GM23248 (cell line): Measurements from ENCODE around the gene PSME4. TPM values are rescaled to one million over a fixed set of nuclear protein-coding genes. Genes with fewer than 3 reads are reported as not detected.

Experiments
- DNase-seq: peaks from one replicate; pipeline ENCODE4 v3.0.0-alpha.2; 2015
- H2AFZ ChIP-seq: fragments of 200-600 bp; sonication (generic); 2 replicates; pipeline ENCODE4 v1.6.1; 2016; ENCODE audit warnings: antibody characterized with exemption
- H3F3A ChIP-seq: fragments of 200-600 bp; sonication (generic); 2 replicates; pipeline ENCODE4 v1.6.1; 2016; ENCODE audit warnings: mild to moderate bottlenecking, antibody characterized with exemption, mixed run types; ENCODE audit not compliant: insufficient read depth
- H3K27ac ChIP-seq: fragments of 200-600 bp; sonication (generic); 2 replicates; pipeline ENCODE4 v1.5.1; 2016; ENCODE audit warnings: mild to moderate bottlenecking
- H3K27me3 ChIP-seq: fragments of 200-600 bp; sonication (generic); replicated peaks from 2 replicates; pipeline ENCODE4 v1.6.1; 2016; ENCODE audit warnings: mild to moderate bottlenecking; ENCODE audit not compliant: insufficient read depth
- H3K36me3 ChIP-seq: fragments of 200-600 bp; sonication (generic); 2 replicates; pipeline ENCODE4 v1.6.1; 2016; ENCODE audit warnings: low read depth, mild to moderate bottlenecking
- H3K4me1 ChIP-seq: fragments of 200-600 bp; sonication (generic); 2 replicates; pipeline ENCODE4 v1.6.1; 2016; ENCODE audit warnings: mild to moderate bottlenecking; ENCODE audit not compliant: insufficient read depth
- H3K4me2 ChIP-seq: fragments of 200-600 bp; sonication (generic); one replicate; pipeline ENCODE4 v1.6.1; 2016; ENCODE audit warnings: mild to moderate bottlenecking; ENCODE audit not compliant: unreplicated experiment
- H3K4me3 ChIP-seq: fragments of 200-600 bp; sonication (generic); 2 replicates; pipeline ENCODE4 v1.5.1; 2016; ENCODE audit warnings: mild to moderate bottlenecking
- H3K79me2 ChIP-seq: fragments of 200-600 bp; sonication (generic); 2 replicates; pipeline ENCODE4 v1.6.1; 2016; ENCODE audit warnings: mild to moderate bottlenecking; ENCODE audit not compliant: insufficient read depth
- H3K9ac ChIP-seq: fragments of 200-600 bp; sonication (generic); 2 replicates; pipeline ENCODE4 v1.6.1; 2016; ENCODE audit warnings: mild to moderate bottlenecking
- H3K9me2 ChIP-seq: fragments of 200-600 bp; sonication (generic); 2 replicates; pipeline ENCODE4 v1.6.1; 2016; ENCODE audit warnings: mixed run types, mild to moderate bottlenecking, moderate library complexity; ENCODE audit not compliant: insufficient read depth
- H3K9me3 ChIP-seq: fragments of 200-600 bp; sonication (generic); one replicate; pipeline ENCODE4 v1.6.1; 2017; ENCODE audit warnings: low read depth
- H4K20me1 ChIP-seq: fragments of 200-600 bp; sonication (generic); 2 replicates; pipeline ENCODE4 v1.6.0; 2016; ENCODE audit not compliant: insufficient read depth
- EZH2 ChIP-seq: fragments of 200-600 bp; sonication (generic); IDR thresholded peaks from 2 replicates; pipeline ENCODE4 v1.6.1; 2018; ENCODE audit warnings: antibody characterized with exemption, mild to moderate bottlenecking; ENCODE audit not compliant: insufficient read depth, poor library complexity, severe bottlenecking
- EZH2phosphoT487 ChIP-seq: fragments of 200-600 bp; sonication (generic); IDR thresholded peaks from 2 replicates; pipeline ENCODE4 v1.6.1; 2018; ENCODE audit warnings: antibody characterized with exemption, moderate library complexity, mild to moderate bottlenecking, low read depth; ENCODE audit not compliant: insufficient read depth
- WGBS, 2 experiments: methylation state at CpG; one replicate each; pipeline ENCODE4 v1.1.6; 2015 to 2017; ENCODE audit warnings: low lambda C conversion rate in 2 of 2, low coverage in 1 of 2; ENCODE audit errors: missing lambda C conversion rate in 2 of 2; 5-methylcytosine and 5-hydroxymethylcytosine counted together
- in situ Hi-C: fragments of 300-500 bp; cut with MboI; formaldehyde crosslinking; loops from 2 replicates; pipeline ENCODE4 v1.15.0; 2020
- polyA plus RNA-seq: library from polyadenylated mRNA; unstranded; fragments of >200 nt; fragmentation: Nextera tagmentation; extraction: Ambion mirVana; gene quantifications from 2 replicates; pipeline ENCODE4 v1.2.1, GENCODE V29; 2016
- total RNA-seq: library from RNA; depleted of rRNA; stranded (reverse); fragments of >200 nt; shearing (Covaris generic); gene quantifications from 2 replicates; pipeline ENCODE4 v1.2.3, GENCODE V29; 2014

PSME4 gene
- total and polyA plus RNA-seq, 2 experiments from 2014 or later: 16.2 to 29.3 TPM

GRCh38 chr2:53944542-53944941, 26.3 kb downstream of the PSME4 start:
- peaks cover 96% of the 10 kb centered on the region for H3K79me2 ChIP-seq
- H4K20me1 ChIP-seq: no peaks in the 10 kb centered on the region
- peaks cover 16% of the 10 kb centered on the region for H3K4me1 ChIP-seq
- no peak overlapping the region for H2AFZ ChIP-seq
- no peak for DNase-seq
- H3K4me3 ChIP-seq: no peak overlapping the region
- H3K36me3 ChIP-seq: peaks cover 51% of the 10 kb centered on the region
- no peak overlapping the region for H3K4me2 ChIP-seq
- TF ChIP-seq EZH2 (no peak), EZH2phosphoT487 (no peak)
- H3K27me3 ChIP-seq: no peaks in the 10 kb centered on the region
- WGBS, 2 experiments: 48 to 63% methylated on average over 1 of the region's 1 CpG
- H3K27ac ChIP-seq: no peak overlapping the region
- H3K9ac ChIP-seq: no peak overlapping the region
- H3K9me3 ChIP-seq: no peaks in the 10 kb centered on the region
- H3K9me2 ChIP-seq: no peaks in the 10 kb centered on the region
- H3F3A ChIP-seq: peaks cover 9% of the 10 kb centered on the region; the same call in 1 of the 2 replicates
- in situ Hi-C loops: no loop called here

- no peaks in the 10 kb centered on the region for H4K20me1 ChIP-seq
- TF ChIP-seq EZH2phosphoT487: no peak
- TF ChIP-seq EZH2: no peak
- no peaks in the 10 kb centered on the region for H3F3A ChIP-seq
- H3K4me3 ChIP-seq: no peak overlapping the region
- H3K9me3 ChIP-seq: no peaks in the 10 kb centered on the region
- H3K27ac ChIP-seq: no peak overlapping the region
- H3K4me2 ChIP-seq: no peak overlapping the region
- no peaks in the 10 kb centered on the region for H3K9me2 ChIP-seq
- peaks cover 52% of the 10 kb centered on the region for H3K36me3 ChIP-seq
- H3K27me3 ChIP-seq: no peaks in the 10 kb centered on the region
- H2AFZ ChIP-seq: no peak overlapping the region
- 98 to 100% methylated on average over 1 of the region's 1 CpG for WGBS, 2 experiments
- no peak overlapping the region for H3K9ac ChIP-seq
- H3K79me2 ChIP-seq: peaks cover 96% of the 10 kb centered on the region
- peaks cover 19% of the 10 kb centered on the region for H3K4me1 ChIP-seq
- no peak for DNase-seq
- in situ Hi-C loops: no loop called here
Observed at GRCh38 chr2:53942280-53942679, 28.5 kb downstream of the PSME4 start.

GRCh38 chr2:53941749-53942148, 29.0 kb downstream of the PSME4 start:
- Histone ChIP-seq H2AFZ (no peak overlapping the region), H3K9me2 (no peaks in the 10 kb centered on the region), H4K20me1 (no peaks in the 10 kb centered on the region), H3K4me3 (no peak overlapping the region), H3K9ac (no peak overlapping the region), H3K79me2 (peaks cover 96% of the 10 kb centered on the region), H3F3A (no peaks in the 10 kb centered on the region), H3K4me2 (no peak overlapping the region), H3K27me3 (no peaks in the 10 kb centered on the region), H3K9me3 (no peaks in the 10 kb centered on the region), H3K36me3 (peaks cover 52% of the 10 kb centered on the region), H3K27ac (no peak overlapping the region), H3K4me1 (peaks cover 19% of the 10 kb centered on the region)
- DNase-seq: no peak
- TF ChIP-seq EZH2phosphoT487 (no peak), EZH2 (no peak)
- WGBS, 2 experiments: 75 to 80% methylated on average over 5 of the region's 5 CpGs
- in situ Hi-C loops: no loop called here

- no peaks in the 10 kb centered on the region for H4K20me1 ChIP-seq
- 67 to 68% methylated on average over 4 of the region's 4 CpGs for WGBS, 2 experiments
- in situ Hi-C loops: no loop called here
- TF ChIP-seq EZH2 (no peak), EZH2phosphoT487 (no peak)
- no peaks in the 10 kb centered on the region for H3K27me3 ChIP-seq
- no peaks in the 10 kb centered on the region for H3K9me3 ChIP-seq
- peak; percentile 29 for DNase-seq
- H3K79me2 ChIP-seq: peaks cover 91% of the 10 kb centered on the region
- peaks cover 54% of the 10 kb centered on the region for H3K36me3 ChIP-seq
- H3K27ac ChIP-seq: no peak overlapping the region
- H3K4me2 ChIP-seq: no peak overlapping the region
- no peaks in the 10 kb centered on the region for H3F3A ChIP-seq
- H3K9me2 ChIP-seq: no peaks in the 10 kb centered on the region
- no peak overlapping the region for H2AFZ ChIP-seq
- H3K9ac ChIP-seq: no peak overlapping the region
- H3K4me1 ChIP-seq: peaks cover 10% of the 10 kb centered on the region; the same call in 1 of the 2 replicates
- H3K4me3 ChIP-seq: no peak overlapping the region
Observed at GRCh38 chr2:53939656-53940055, 31.1 kb downstream of the PSME4 start.

GRCh38 chr2:53938904-53939303, 31.9 kb downstream of the PSME4 start:
- no peaks in the 10 kb centered on the region for H3K9me3 ChIP-seq
- no peaks in the 10 kb centered on the region for H4K20me1 ChIP-seq
- no peak overlapping the region for H3K9ac ChIP-seq
- no peak overlapping the region for H3K4me3 ChIP-seq
- no peak overlapping the region for H3K4me2 ChIP-seq
- 93 to 96% methylated on average over 3 of the region's 3 CpGs for WGBS, 2 experiments
- H2AFZ ChIP-seq: no peak overlapping the region
- in situ Hi-C loops: no loop called here
- no peak for DNase-seq
- H3K27me3 ChIP-seq: no peaks in the 10 kb centered on the region
- H3K27ac ChIP-seq: no peak overlapping the region
- H3K36me3 ChIP-seq: peaks cover 62% of the 10 kb centered on the region
- TF ChIP-seq EZH2phosphoT487 (no peak), EZH2 (no peak)
- H3K9me2 ChIP-seq: no peaks in the 10 kb centered on the region
- H3K79me2 ChIP-seq: peaks cover 85% of the 10 kb centered on the region
- no peaks in the 10 kb centered on the region for H3F3A ChIP-seq
- H3K4me1 ChIP-seq: peaks cover 8% of the 10 kb centered on the region; the same call in 1 of the 2 replicates
